Measurements from ENCODE around the gene MFRP. TPM values are rescaled to one million over a fixed set of nuclear protein-coding genes. Genes with fewer than 3 reads are reported as not detected.
A peak's percentile ranks its signal among the peaks of the same experiment; 100 is the strongest.

Gene MFRP
- total and polyA plus RNA-seq, 8 donors, result not detected

GRCh38 chr11:119382101-119382500, 35.6 kb upstream of the MFRP start:
- H3K36me3 ChIP-seq, result no peaks in the 10 kb centered on the region
- DNase-seq, result no peak
- no peak for FAIRE-seq
- ATAC-seq, result no peak
- peak overlapping the region in 3 of 4 donors; percentile 35 to 62 (median 56) for H3K4me3 ChIP-seq
- TF ChIP-seq, protein P1, sequence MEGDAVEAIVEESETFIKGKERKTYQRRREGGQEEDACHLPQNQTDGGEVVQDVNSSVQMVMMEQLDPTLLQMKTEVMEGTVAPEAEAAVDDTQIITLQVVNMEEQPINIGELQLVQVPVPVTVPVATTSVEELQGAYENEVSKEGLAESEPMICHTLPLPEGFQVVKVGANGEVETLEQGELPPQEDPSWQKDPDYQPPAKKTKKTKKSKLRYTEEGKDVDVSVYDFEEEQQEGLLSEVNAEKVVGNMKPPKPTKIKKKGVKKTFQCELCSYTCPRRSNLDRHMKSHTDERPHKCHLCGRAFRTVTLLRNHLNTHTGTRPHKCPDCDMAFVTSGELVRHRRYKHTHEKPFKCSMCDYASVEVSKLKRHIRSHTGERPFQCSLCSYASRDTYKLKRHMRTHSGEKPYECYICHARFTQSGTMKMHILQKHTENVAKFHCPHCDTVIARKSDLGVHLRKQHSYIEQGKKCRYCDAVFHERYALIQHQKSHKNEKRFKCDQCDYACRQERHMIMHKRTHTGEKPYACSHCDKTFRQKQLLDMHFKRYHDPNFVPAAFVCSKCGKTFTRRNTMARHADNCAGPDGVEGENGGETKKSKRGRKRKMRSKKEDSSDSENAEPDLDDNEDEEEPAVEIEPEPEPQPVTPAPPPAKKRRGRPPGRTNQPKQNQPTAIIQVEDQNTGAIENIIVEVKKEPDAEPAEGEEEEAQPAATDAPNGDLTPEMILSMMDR (IDR thresholded peaks at IDR 0.05), result no peak
- H3K27me3 ChIP-seq, result no peaks in the 10 kb centered on the region
- H3K4me1 ChIP-seq, result peaks cover 4 to 11% (median 7%) of the 10 kb centered on the region in 3 donors
- H3K27ac ChIP-seq, result peak overlapping the region; percentile 2 to 68 (median 41)
- intact Hi-C loops (cut with DNase I), result no loop called here
- H3K9me3 ChIP-seq, result no peaks in the 10 kb centered on the region
- WGBS, 2 donors, result 7 to 8% methylated on average over 9 of the region's 9 CpGs

- intact Hi-C loops (cut with DNase I), result no loop called here
- Histone ChIP-seq H3K9me3 (no peaks in the 10 kb centered on the region), H3K27ac (peak within 1 kb of the TSS; percentile 33 to 74 (median 58)), H3K4me3 (peak within 1 kb of the TSS; percentile 35 to 62 (median 52)), H3K4me1 (peaks cover 7 to 11% (median 11%) of the 10 kb centered on the region in 3 donors), H3K36me3 (no peaks in the 10 kb centered on the region), H3K27me3 (no peaks in the 10 kb centered on the region)
- TF ChIP-seq, protein P1 (IDR thresholded peaks at IDR 0.05), result peak; percentile 80 to 91 (median 88)
- FAIRE-seq (peak; percentile 80), DNase-seq (peak; percentile 95 to 100 (median 98)), ATAC-seq (peak; percentile 95 to 97 (median 95))
- 0% methylated on average over 52 to 54 of the region's 54 CpGs for WGBS, 2 donors
Observed at GRCh38 chr11:119381181-119381988, 34.9 kb upstream of the MFRP start, which contains the start of gene USP2. USP2 (minus strand) TSS chr11:119381690; CDS start chr11:119373480, 8,210 bp downstream.

GRCh38 chr11:119380827-119381180, 34.3 kb upstream of the MFRP start:
- Histone ChIP-seq H3K4me3 (peak overlapping the region; percentile 35 to 62 (median 52)), H3K27ac (peak overlapping the region; percentile 6 to 74 (median 58)), H3K27me3 (no peaks in the 10 kb centered on the region), H3K4me1 (peaks cover 7 to 12% (median 11%) of the 10 kb centered on the region in 3 donors), H3K9me3 (no peaks in the 10 kb centered on the region), H3K36me3 (no peaks in the 10 kb centered on the region)
- intact Hi-C loops (cut with DNase I), result no loop called here
- DNase-seq (no peak), FAIRE-seq (no peak), ATAC-seq (peak; percentile 1 to 4 (median 3))
- TF ChIP-seq, protein P1 (IDR thresholded peaks at IDR 0.05), result no peak
- WGBS, 2 donors, result 6% methylated on average over 9 to 10 of the region's 10 CpGs

DNA sequence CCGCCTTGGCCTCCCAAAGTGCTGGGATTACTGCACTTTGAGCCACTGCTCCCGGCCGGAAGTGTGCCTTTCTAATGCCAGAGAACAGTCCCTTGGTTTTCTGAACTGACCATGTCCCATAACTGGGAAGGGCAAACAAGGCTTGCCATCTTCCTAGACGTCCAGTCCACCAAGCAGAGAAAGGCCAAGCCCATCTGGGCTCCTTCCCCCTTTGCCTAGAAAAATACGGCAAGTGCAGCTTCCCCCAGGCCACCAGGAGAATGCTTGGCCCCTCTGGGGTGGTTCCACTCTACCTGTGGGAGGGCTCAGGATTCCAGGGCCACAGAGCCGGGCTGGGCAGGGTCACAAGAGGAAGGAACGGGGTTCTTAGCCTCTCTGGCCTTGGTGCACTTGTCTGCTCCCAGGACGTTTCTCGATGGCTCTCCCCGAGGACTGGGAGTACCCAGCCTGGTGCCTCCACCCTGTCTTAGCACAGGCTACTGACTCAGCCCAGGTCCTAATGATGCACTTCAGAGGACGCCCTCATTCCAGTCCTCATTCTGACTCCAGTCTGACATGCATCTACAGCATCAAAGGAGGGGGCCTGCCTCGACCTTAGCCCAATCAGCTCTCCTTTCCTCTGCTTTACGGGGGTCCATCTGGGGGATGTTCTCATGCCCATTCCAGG, 33.8 kb upstream of the MFRP start:
- no peak for FAIRE-seq
- no peaks in the 10 kb centered on the region for H3K27me3 ChIP-seq
- no peak for ATAC-seq
- TF ChIP-seq, protein P1 (IDR thresholded peaks at IDR 0.05), result no peak
- intact Hi-C loops (cut with DNase I), result no loop called here
- peak overlapping the region in 2 of 4 donors; percentile 56 to 62 for H3K4me3 ChIP-seq
- 50 to 64% methylated on average over 13 of the region's 13 CpGs for WGBS, 2 donors
- no peaks in the 10 kb centered on the region for H3K36me3 ChIP-seq
- peaks cover 7 to 12% (median 11%) of the 10 kb centered on the region in 3 donors for H3K4me1 ChIP-seq
- H3K9me3 ChIP-seq, result no peaks in the 10 kb centered on the region
- DNase-seq, result peak in 1 of 6 donors; percentile 68
- no peak overlapping the region for H3K27ac ChIP-seq
